WTC11 (cell line): ENCODE measurements around the gene SMCP.

Source experiments
- ELF4 ChIP-seq: sonication (generic); formaldehyde crosslinking; IDR thresholded peaks from 2 replicates; pipeline ENCODE4 v1.8.1; 2022; ENCODE audit warnings: low read depth, mild to moderate bottlenecking, moderate library complexity, missing genetic modification reagents
- FOXP4 ChIP-seq: sonication (generic); formaldehyde crosslinking; IDR thresholded peaks from 2 replicates; pipeline ENCODE4 v1.8.0; 2022; ENCODE audit warnings: mild to moderate bottlenecking, missing genetic modification reagents
- NR1H2 ChIP-seq: sonication (generic); formaldehyde crosslinking; IDR thresholded peaks from 2 replicates; pipeline ENCODE4 v1.9.0; 2021; ENCODE audit warnings: mild to moderate bottlenecking, moderate library complexity, missing genetic modification reagents
- ZNF263 ChIP-seq: sonication (generic); formaldehyde crosslinking; IDR thresholded peaks from 2 replicates; pipeline ENCODE4 v1.8.1; 2022; ENCODE audit warnings: low read depth, mild to moderate bottlenecking, moderate library complexity, missing genetic modification reagents
- TF ChIP-seq, protein P1 (sequence below): fragments of 250-450 bp; sonication (Bioruptor Pico); IDR thresholded peaks from 2 replicates; pipeline ENCODE4 v1.9.0; 2021; ENCODE audit warnings: moderate library complexity, mild to moderate bottlenecking, inconsistent platforms, borderline replicate concordance
- TF ChIP-seq, protein P2 (sequence below): fragments of 200-600 bp; IDR thresholded peaks from 2 replicates; pipeline ENCODE4 v1.8.0; 2022; ENCODE audit warnings: antibody characterized with exemption

DNA sequence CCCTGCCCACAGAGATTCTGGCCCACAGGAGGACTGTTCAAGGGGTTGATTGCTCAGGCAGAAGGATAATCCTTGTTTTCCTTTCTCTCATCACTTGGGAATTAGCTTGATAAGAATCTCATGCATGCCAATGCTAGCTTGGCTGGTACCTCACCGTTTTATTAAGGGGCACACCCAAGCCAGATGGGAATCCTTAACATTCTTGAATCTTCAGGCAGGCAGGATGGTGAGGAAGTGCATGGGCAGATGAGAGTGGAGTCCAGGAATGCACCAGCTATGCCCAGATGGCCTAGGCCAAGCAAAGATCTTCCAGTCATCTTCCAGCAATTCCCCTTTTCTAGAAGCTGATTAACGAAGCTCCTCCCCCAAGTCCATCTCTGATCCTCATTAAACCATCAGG, 22.5 kb upstream of the SMCP start:
- TF ChIP-seq ZNF263 (no peak), NR1H2 (CRISPR knock-in tag) (no peak), ELF4 (no peak), FOXP4 (CRISPR knock-in tag) (no peak)
- TF ChIP-seq, protein P1, sequence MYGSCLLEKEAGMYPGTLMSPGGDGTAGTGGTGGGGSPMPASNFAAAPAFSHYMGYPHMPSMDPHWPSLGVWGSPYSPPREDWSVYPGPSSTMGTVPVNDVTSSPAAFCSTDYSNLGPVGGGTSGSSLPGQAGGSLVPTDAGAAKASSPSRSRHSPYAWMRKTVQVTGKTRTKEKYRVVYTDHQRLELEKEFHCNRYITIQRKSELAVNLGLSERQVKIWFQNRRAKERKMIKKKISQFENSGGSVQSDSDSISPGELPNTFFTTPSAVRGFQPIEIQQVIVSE (CRISPR knock-in tag): no peak
- TF ChIP-seq, protein P2, sequence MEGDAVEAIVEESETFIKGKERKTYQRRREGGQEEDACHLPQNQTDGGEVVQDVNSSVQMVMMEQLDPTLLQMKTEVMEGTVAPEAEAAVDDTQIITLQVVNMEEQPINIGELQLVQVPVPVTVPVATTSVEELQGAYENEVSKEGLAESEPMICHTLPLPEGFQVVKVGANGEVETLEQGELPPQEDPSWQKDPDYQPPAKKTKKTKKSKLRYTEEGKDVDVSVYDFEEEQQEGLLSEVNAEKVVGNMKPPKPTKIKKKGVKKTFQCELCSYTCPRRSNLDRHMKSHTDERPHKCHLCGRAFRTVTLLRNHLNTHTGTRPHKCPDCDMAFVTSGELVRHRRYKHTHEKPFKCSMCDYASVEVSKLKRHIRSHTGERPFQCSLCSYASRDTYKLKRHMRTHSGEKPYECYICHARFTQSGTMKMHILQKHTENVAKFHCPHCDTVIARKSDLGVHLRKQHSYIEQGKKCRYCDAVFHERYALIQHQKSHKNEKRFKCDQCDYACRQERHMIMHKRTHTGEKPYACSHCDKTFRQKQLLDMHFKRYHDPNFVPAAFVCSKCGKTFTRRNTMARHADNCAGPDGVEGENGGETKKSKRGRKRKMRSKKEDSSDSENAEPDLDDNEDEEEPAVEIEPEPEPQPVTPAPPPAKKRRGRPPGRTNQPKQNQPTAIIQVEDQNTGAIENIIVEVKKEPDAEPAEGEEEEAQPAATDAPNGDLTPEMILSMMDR: no peak
